ENCODE results near the gene ZNF300. TPM values are rescaled to one million over a fixed set of nuclear protein-coding genes. Genes with fewer than 3 reads are reported as not detected.
A peak's percentile ranks its signal among the peaks of the same experiment; 100 is the strongest.

ZNF300 gene
- total RNA-seq, 2 donors from 2014 or later = 9.5 to 12.1 TPM

DNA sequence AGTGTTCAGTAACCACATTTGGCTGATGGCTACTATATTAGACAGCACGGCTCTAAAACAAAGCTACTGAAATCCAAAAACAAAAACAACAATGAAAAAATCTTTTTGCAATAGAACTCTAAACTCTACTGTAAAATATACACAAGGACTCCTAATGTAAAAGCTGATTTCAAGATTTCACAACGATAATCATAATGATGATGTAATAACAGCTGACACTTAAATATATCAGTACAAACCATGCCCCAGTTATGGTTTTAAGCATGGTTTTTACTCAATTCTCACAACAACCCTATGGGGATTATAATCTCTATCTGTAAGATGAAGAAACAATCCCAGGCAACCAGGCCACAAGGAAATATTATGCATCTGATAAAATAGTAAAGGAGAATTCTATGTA, 3.3 kb downstream of the ZNF300 start:
- Mint-ChIP-seq H3K4me1 (peaks cover 4% of the 10 kb centered on the region), H3K27ac (no peak overlapping the region), H3K27me3 (ENCODE audit: insufficient read depth) (no peaks in the 10 kb centered on the region), H3K36me3 (ENCODE audit: low read depth) (peaks cover 75% of the 10 kb centered on the region), H3K4me3 (no peak overlapping the region), H3K9me3 (peaks cover 87% of the 10 kb centered on the region)
- H3K27ac ChIP-seq (ENCODE audit: low read depth, low read length) = no peak overlapping the region
- no peaks in the 10 kb centered on the region for H3K4me1 ChIP-seq (ENCODE audit: control insufficient read depth, insufficient read depth, low read length)
- H3K27me3 ChIP-seq (ENCODE audit: control insufficient read depth, insufficient read depth, low read length, poor library complexity, severe bottlenecking) = no peaks in the 10 kb centered on the region
- WGBS, 2 experiments (ENCODE audit: insufficient coverage in 1 of 2, insufficient read length in 1 of 2) = 95% methylated on average over 2 of the region's 2 CpGs; no CpG with 5 or more reads in 1 of the 2 experiments
- H3K9me3 ChIP-seq (ENCODE audit: control insufficient read depth, low read length) = peaks cover 93% of the 10 kb centered on the region
- no peak for DNase-seq
- no peak for TF ChIP-seq CTCF (conservative IDR thresholded peaks at IDR 0.05)
- peaks cover 74% of the 10 kb centered on the region for H3K36me3 ChIP-seq (ENCODE audit: control insufficient read depth, insufficient read depth, low read length)
- H3K4me3 ChIP-seq (ENCODE audit: low read length) = peak overlapping the region; percentile 60
- H3K9ac ChIP-seq (ENCODE audit: extremely low read depth, low read length, poor library complexity, severe bottlenecking) = no peak overlapping the region

DNA sequence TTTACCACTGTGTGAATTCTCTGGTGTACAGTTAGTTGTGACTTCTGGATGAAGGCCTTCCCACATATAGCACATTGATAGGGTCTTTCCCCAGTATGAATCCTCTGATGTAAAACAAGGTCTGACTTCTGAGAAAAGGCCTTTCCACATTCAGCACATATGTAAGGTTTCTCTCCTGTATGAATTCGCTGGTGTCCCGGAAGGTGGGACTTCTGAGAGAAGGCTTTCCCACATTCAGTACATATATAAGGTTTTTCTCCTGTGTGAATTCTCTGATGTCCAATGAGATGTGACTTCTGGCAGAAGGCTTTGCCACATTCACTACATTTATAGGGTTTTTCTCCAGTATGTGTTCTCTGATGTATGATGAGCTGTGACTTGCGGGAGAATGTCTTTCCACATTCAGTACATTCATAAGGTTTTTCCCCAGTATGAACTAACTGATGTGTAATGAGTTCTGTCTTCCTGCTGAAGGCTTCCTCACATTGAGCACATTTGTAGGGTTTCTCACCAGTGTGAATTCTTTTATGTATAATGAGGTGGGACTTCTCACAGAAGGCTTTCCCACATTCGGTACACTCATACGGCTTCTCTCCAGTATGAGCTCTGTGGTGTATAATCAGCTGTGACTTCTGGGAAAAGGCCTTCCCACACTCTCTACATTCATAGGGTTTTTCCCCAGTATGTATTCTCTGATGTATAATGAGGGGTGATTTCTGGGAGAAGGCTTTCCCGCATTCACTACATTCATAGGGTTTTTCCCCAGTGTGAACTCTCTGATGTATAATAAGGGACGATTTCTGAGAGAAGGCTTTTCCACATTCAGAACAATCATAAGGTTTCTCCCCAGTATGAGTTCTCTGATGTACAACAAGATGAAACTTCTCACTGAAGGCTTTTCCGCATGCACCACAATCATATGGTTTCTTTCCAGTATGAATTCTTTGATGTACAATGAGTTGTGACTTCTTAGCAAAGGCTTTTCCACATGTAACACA, 9.1 kb downstream of the ZNF300 start:
- Mint-ChIP-seq H3K27me3 (ENCODE audit: insufficient read depth) (no peaks in the 10 kb centered on the region), H3K27ac (no peak overlapping the region), H3K36me3 (ENCODE audit: low read depth) (peaks cover 61% of the 10 kb centered on the region), H3K4me3 (no peak overlapping the region), H3K9me3 (peaks cover 90% of the 10 kb centered on the region), H3K4me1 (no peaks in the 10 kb centered on the region)
- H3K4me1 ChIP-seq (ENCODE audit: control insufficient read depth, insufficient read depth, low read length) = no peaks in the 10 kb centered on the region
- H3K9ac ChIP-seq (ENCODE audit: extremely low read depth, low read length, poor library complexity, severe bottlenecking) = no peak overlapping the region
- no peak overlapping the region for H3K27ac ChIP-seq (ENCODE audit: low read depth, low read length)
- DNase-seq = no peak
- 86 to 100% methylated on average over 1 to 6 of the region's 8 CpGs for WGBS, 2 experiments (ENCODE audit: insufficient coverage in 1 of 2, insufficient read length in 1 of 2)
- H3K9me3 ChIP-seq (ENCODE audit: control insufficient read depth, low read length) = peaks cover 98% of the 10 kb centered on the region
- H3K27me3 ChIP-seq (ENCODE audit: control insufficient read depth, insufficient read depth, low read length, poor library complexity, severe bottlenecking) = no peaks in the 10 kb centered on the region
- H3K36me3 ChIP-seq (ENCODE audit: control insufficient read depth, insufficient read depth, low read length) = peaks cover 68% of the 10 kb centered on the region
- H3K4me3 ChIP-seq (ENCODE audit: low read length) = peak overlapping the region; percentile 69
- no peak for TF ChIP-seq CTCF (conservative IDR thresholded peaks at IDR 0.05)

DNA sequence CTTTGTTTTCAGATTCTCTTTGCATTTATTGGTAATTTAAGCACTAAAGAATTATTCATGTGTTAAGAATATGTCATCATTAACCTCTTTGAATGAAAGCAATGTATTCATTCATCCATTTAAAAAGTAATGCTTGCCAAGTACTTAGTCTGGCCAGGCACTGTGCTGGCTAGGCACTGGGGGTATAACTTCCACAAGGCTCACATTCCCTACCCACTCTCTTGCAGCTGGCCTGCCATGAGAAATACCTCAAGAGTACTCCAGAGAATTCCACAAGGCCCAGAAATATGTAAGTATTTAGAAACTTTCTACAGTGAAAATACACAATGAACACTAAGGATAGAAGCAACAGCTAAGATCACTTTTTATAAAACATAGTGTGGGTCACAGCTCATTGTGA, 25.4 kb downstream of the ZNF300 start:
- no peaks in the 10 kb centered on the region for H3K4me1 Mint-ChIP-seq
- H3K4me3 ChIP-seq (ENCODE audit: low read length) = no peak overlapping the region
- H3K36me3 Mint-ChIP-seq (ENCODE audit: low read depth) = no peaks in the 10 kb centered on the region
- no peak overlapping the region for H3K27ac ChIP-seq (ENCODE audit: low read depth, low read length)
- H3K9me3 ChIP-seq (ENCODE audit: control insufficient read depth, low read length) = peaks cover 6% of the 10 kb centered on the region
- peaks cover 5% of the 10 kb centered on the region for H3K27me3 Mint-ChIP-seq (ENCODE audit: insufficient read depth)
- no peaks in the 10 kb centered on the region for H3K36me3 ChIP-seq (ENCODE audit: control insufficient read depth, insufficient read depth, low read length)
- no peaks in the 10 kb centered on the region for H3K27me3 ChIP-seq (ENCODE audit: control insufficient read depth, insufficient read depth, low read length, poor library complexity, severe bottlenecking)
- no peaks in the 10 kb centered on the region for H3K4me1 ChIP-seq (ENCODE audit: control insufficient read depth, insufficient read depth, low read length)
- H3K27ac Mint-ChIP-seq = no peak overlapping the region
- no peak for TF ChIP-seq CTCF (conservative IDR thresholded peaks at IDR 0.05)
- DNase-seq = no peak
- no peak overlapping the region for H3K4me3 Mint-ChIP-seq
- peaks cover 57% of the 10 kb centered on the region for H3K9me3 Mint-ChIP-seq
- no peak overlapping the region for H3K9ac ChIP-seq (ENCODE audit: extremely low read depth, low read length, poor library complexity, severe bottlenecking)
